K562 (cell line): ENCODE results near the gene PACSIN2. TPM values are rescaled to one million over a fixed set of nuclear protein-coding genes. Genes with fewer than 3 reads are reported as not detected.

Experiments
- ATAC-seq: fragments of 200-7000 bp; cut with Tn5 transposase; 3 replicates; pipeline ENCODE4 v1.9.1; 2020; ENCODE audit warnings: moderate library complexity
- BruUV-seq: library from RNA; stranded (reverse); fragments of 400-500 nt; replicated peaks from 2 replicates; lab custom pipeline; 2021; lab: Mats Ljungman, UMichigan
- CTCF ChIA-PET: fragments of 300-600 bp; formaldehyde crosslinking; extraction: SDS; loops from one replicate; lab custom pipeline; 2021; ENCODE audit warnings: low intra/inter-chr PET ratio; lab: Yijun Ruan, JAX
- POLR2A ChIA-PET: fragments of 300-600, 350-650 bp; sonication (Branson Sonifier 250); formaldehyde crosslinking; extraction: SDS; loops from one replicate; lab custom pipeline; 2021; ENCODE audit warnings: antibody characterized with exemption, inconsistent platforms; lab: Yijun Ruan, JAX
- DNase-seq, 4 experiments: peaks; one replicate each; pipeline versions ENCODE4 v3.0.0 to v3.0.0-alpha.2; 2011 to 2018; ENCODE audit warnings: low spot score in 3 of 4, mixed read lengths in 3 of 4; ENCODE audit errors: extremely low read depth in 1 of 4
- FAIRE-seq: peaks from 2 replicates; lab custom pipeline; 2011; peaks lifted over from hg19 to GRCh38; lab: Jason Lieb, UNC
- H2AFZ ChIP-seq: 2 replicates; pipeline ENCODE4 v1.6.0; 2011; ENCODE audit warnings: low read depth, low read length, control low read depth, inconsistent platforms
- H3K27ac ChIP-seq: fragments of 200-600 bp; 3 replicates; pipeline ENCODE4 v1.8.0; 2011; ENCODE audit warnings: low read depth, mild to moderate bottlenecking, control low read depth, inconsistent platforms, low read length, moderate library complexity, mixed read lengths; ENCODE audit errors: extremely low read depth
- H3K27me3 ChIP-seq, 2 experiments: fragments of 300-600 bp in 1 of 2; 2 replicates in 1 of 2; 3 replicates in 1 of 2; pipeline versions ENCODE4 v1.6.0 to v1.8.0; 2011; ENCODE audit warnings: inconsistent platforms in 2 of 2, low read length in 2 of 2, mild to moderate bottlenecking in 1 of 2, mixed read lengths in 1 of 2, moderate library complexity in 1 of 2; ENCODE audit not compliant: control insufficient read depth in 2 of 2, insufficient read depth in 2 of 2
- H3K36me3 ChIP-seq: fragments of 300-600 bp; 3 replicates; pipeline ENCODE4 v1.8.0; 2011; ENCODE audit warnings: mild to moderate bottlenecking, low read length, inconsistent platforms; ENCODE audit not compliant: control insufficient read depth, insufficient read depth
- H3K4me1 ChIP-seq, 2 experiments: fragments of 200-600 bp in 1 of 2; replicated peaks in 1 of 2; 2 replicates in 1 of 2; 3 replicates in 1 of 2; pipeline versions ENCODE4 v1.5.1 to v1.8.0; 2011; ENCODE audit warnings: inconsistent platforms in 2 of 2, low read length in 2 of 2, mild to moderate bottlenecking in 1 of 2, mixed read lengths in 1 of 2, moderate library complexity in 1 of 2; ENCODE audit not compliant: control insufficient read depth in 2 of 2, insufficient read depth in 2 of 2
- H3K4me2 ChIP-seq: 2 replicates; pipeline ENCODE4 v1.6.1; 2011; ENCODE audit warnings: low read length, control low read depth, inconsistent platforms, mixed read lengths; ENCODE audit not compliant: insufficient read depth
- H3K4me3 ChIP-seq: fragments of 200-600 bp; sonication (generic), shearing (Covaris generic); 2 replicates; pipeline ENCODE4 v1.5.1; 2016; ENCODE audit warnings: control low read depth, inconsistent platforms
- H3K79me2 ChIP-seq: fragments of 200-600 bp; 3 replicates; pipeline ENCODE4 v1.8.0; 2011; ENCODE audit warnings: low read length, inconsistent platforms; ENCODE audit not compliant: control insufficient read depth, insufficient read depth
- H3K9ac ChIP-seq, 2 experiments: 2 replicates each; pipeline versions ENCODE4 v1.6.0 to v1.6.1; 2011; ENCODE audit warnings: low read depth in 2 of 2, low read length in 2 of 2, control low read depth in 1 of 2, inconsistent platforms in 1 of 2, mild to moderate bottlenecking in 1 of 2, mixed read lengths in 1 of 2; ENCODE audit not compliant: insufficient read depth in 1 of 2
- H3K9me1 ChIP-seq: one replicate; pipeline ENCODE4 v1.6.0; 2011; ENCODE audit warnings: inconsistent platforms, mild to moderate bottlenecking, low read length, moderate library complexity; ENCODE audit not compliant: control insufficient read depth, insufficient read depth
- H3K9me3 ChIP-seq: replicated peaks from 2 replicates; pipeline ENCODE4 v1.5.1; 2011; ENCODE audit warnings: low read depth, low read length, inconsistent platforms; ENCODE audit not compliant: control insufficient read depth, insufficient read depth
- H4K20me1 ChIP-seq: replicated peaks from 2 replicates; pipeline ENCODE4 v1.6.1; 2011; ENCODE audit warnings: low read length, inconsistent platforms, mixed read lengths; ENCODE audit not compliant: control insufficient read depth, insufficient read depth
- ARID3B ChIP-seq: fragments of 250-450 bp; sonication (Bioruptor Pico); IDR thresholded peaks from 2 replicates; pipeline ENCODE4 v1.4.0; 2020; ENCODE audit warnings: borderline replicate concordance
- JUND ChIP-seq, 2 experiments: IDR thresholded peaks; 2 replicates in 1 of 2; 3 replicates in 1 of 2; pipeline ENCODE4 v1.6.1; 2011; ENCODE audit warnings: borderline replicate concordance in 2 of 2, low read depth in 2 of 2, low read length in 2 of 2, improper control_type of control experiment in 1 of 2, missing biosample characterization in 1 of 2, missing genetic modification characterization in 1 of 2, missing genetic modification reagents in 1 of 2
- MCM2 ChIP-seq: fragments of 450-650 bp; IDR thresholded peaks from 2 replicates; pipeline ENCODE4 v1.6.1; 2017; ENCODE audit warnings: low read depth, mild to moderate bottlenecking
- TBP ChIP-seq: optimal IDR thresholded peaks from 2 replicates; pipeline ENCODE3; 2011; ENCODE audit warnings: low read depth, low read length, improper control_type of control experiment
- ZNF778 ChIP-seq: fragments of 450-650 bp; formaldehyde crosslinking; IDR thresholded peaks from 2 replicates; pipeline ENCODE4 v1.4.0; 2020; ENCODE audit warnings: mild to moderate bottlenecking, moderate library complexity
- WGBS: fragments of 100-300 bp; shearing (Covaris generic); methylation state at CpG from one replicate; pipeline ENCODE4 v1.1.6; 2016; ENCODE audit warnings: low coverage, mixed read lengths; ENCODE audit not compliant: insufficient coverage; ENCODE audit errors: missing lambda C conversion rate; 5-methylcytosine and 5-hydroxymethylcytosine counted together
- in situ Hi-C: fragments of 300-500 bp; cut with MboI; formaldehyde crosslinking; loops from 4 replicates; pipeline ENCODE4 v1.15.0; 2018; ENCODE audit warnings: inconsistent platforms, mixed read lengths
- intact Hi-C: fragments of 100-400 bp; cut with micrococcal nuclease; formaldehyde crosslinking; loops from 2 replicates; pipeline ENCODE4 v1.14.2; 2022
- polyA plus RNA-seq, 8 experiments: library from polyadenylated mRNA; depleted of rRNA in 4 of 8; stranded (reverse) in 5 of 8; unstranded in 3 of 8; fragments of >200 nt; fragmentation: Nextera tagmentation in 2 of 8; fragmentation: Illumina TruSeq in 1 of 8; extraction: Ambion mirVana in 2 of 8; extraction: Trizol in 1 of 8; gene quantifications; 2 replicates each; pipeline versions ENCODE4 v1.2.1 to v1.2.3, GENCODE V29; 2011 to 2014; ENCODE audit warnings: inconsistent platforms in 1 of 8, missing spikeins in 1 of 8
- total RNA-seq, 7 experiments: library from RNA; depleted of rRNA in 6 of 7; stranded (reverse); fragments of >200 nt in 6 of 7; fragmentation: Illumina TruSeq in 2 of 7; extraction: Trizol in 2 of 7; gene quantifications; 2 replicates each; pipeline versions ENCODE4 v1.2.1 to v1.2.3, GENCODE V29; 2011 to 2021; ENCODE audit warnings: low replicate concordance in 1 of 7
- TF ChIP-seq, protein P1 (sequence below): sonication (generic); formaldehyde crosslinking; IDR thresholded peaks from 2 replicates; pipeline ENCODE4 v1.8.0; 2022; ENCODE audit warnings: missing genetic modification reagents, mild to moderate bottlenecking, moderate library complexity, borderline replicate concordance

PACSIN2 gene
- total and polyA plus RNA-seq, 9 of the 15 experiments (the other 6 are each of a cell fraction or from before 2014, with no cell fraction given) = 0.45 to 45.1 (median 23.9) TPM

- TF ChIP-seq ARID3B (CRISPR knock-in tag) (no peak), TBP (no peak), JUND (IDR thresholded peaks at IDR 0.05; ENCODE audit: borderline replicate concordance, low read depth, low read length) (no peak), JUND (tag; IDR thresholded peaks at IDR 0.05; ENCODE audit: borderline replicate concordance, low read depth, low read length) (no peak)
These were observed 84.0 kb downstream of the PACSIN2 start (continued) for GRCh38 chr22:42930810-42931420.

- H3K9me1 ChIP-seq = peaks cover 7% of the 10 kb centered on the region
- in situ Hi-C loops (no loop called here), intact Hi-C loops (no loop called here)
- no peaks in the 10 kb centered on the region for H3K9me3 ChIP-seq
- ATAC-seq (no peak), FAIRE-seq (no peak), DNase-seq (no peak)
- ChIA-PET CTCF (no interaction called here), POLR2A (interaction anchor here (1.2 kb wide), 1 partner anchor 29 kb away, joined by 4 read pairs; no protein-coding TSS in a partner anchor)
- no peak for TF ChIP-seq MCM2
- no peak for TF ChIP-seq ZNF778 (CRISPR knock-in tag)
- TF ChIP-seq, protein P1, sequence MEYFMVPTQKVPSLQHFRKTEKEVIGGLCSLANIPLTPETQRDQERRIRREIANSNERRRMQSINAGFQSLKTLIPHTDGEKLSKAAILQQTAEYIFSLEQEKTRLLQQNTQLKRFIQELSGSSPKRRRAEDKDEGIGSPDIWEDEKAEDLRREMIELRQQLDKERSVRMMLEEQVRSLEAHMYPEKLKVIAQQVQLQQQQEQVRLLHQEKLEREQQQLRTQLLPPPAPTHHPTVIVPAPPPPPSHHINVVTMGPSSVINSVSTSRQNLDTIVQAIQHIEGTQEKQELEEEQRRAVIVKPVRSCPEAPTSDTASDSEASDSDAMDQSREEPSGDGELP (CRISPR knock-in tag) = no peak
- H4K20me1 ChIP-seq = peaks cover 36% of the 10 kb centered on the region
- H3K27ac ChIP-seq = no peak overlapping the region
- no peaks in the 10 kb centered on the region for H3K27me3 ChIP-seq
- H3K4me1 ChIP-seq = peaks cover 9 to 19% of the 10 kb centered on the region in 2 experiments; a peak in 4 of 5 replicates
- H3K36me3 ChIP-seq = no peaks in the 10 kb centered on the region; the same call in 2 of the 3 replicates
- no peak overlapping the region for H3K4me3 ChIP-seq
- peaks cover 53% of the 10 kb centered on the region for H3K79me2 ChIP-seq
- no peak overlapping the region for H2AFZ ChIP-seq
- H3K4me2 ChIP-seq = no peak overlapping the region
- no peak overlapping the region for H3K9ac ChIP-seq
- BruUV-seq = no TSS peak
- WGBS = 83% methylated on average over 4 of the region's 6 CpGs
These were observed 85.2 kb downstream of the PACSIN2 start for GRCh38 chr22:42929838-42930155.
